GM12891 (cell line): Measurements from ENCODE around the gene GIMAP7.

Experiments used
- PAX5 ChIP-seq: IDR thresholded peaks from 2 replicates; pipeline ENCODE4 v1.6.1; 2011; ENCODE audit warnings: low read length, moderate library complexity, mild to moderate bottlenecking; ENCODE audit not compliant: insufficient read depth, severe bottlenecking
- POLR2A ChIP-seq: IDR thresholded peaks from 2 replicates; pipeline ENCODE4 v1.6.1; 2011; ENCODE audit warnings: low read depth, low read length, control low read depth
- POLR2AphosphoS5 ChIP-seq: IDR thresholded peaks from 2 replicates; pipeline ENCODE4 v1.6.1; 2011; ENCODE audit warnings: low read depth, low read length, control low read depth
- POU2F2 ChIP-seq: IDR thresholded peaks from 2 replicates; pipeline ENCODE4 v1.6.1; 2011; ENCODE audit warnings: low read depth, mild to moderate bottlenecking, control low read depth, low read length, moderate library complexity
- TAF1 ChIP-seq: IDR thresholded peaks from 2 replicates; pipeline ENCODE4 v1.6.1; 2011; ENCODE audit warnings: low read depth, low read length, control low read depth

- TF ChIP-seq POLR2A, result no peak
- no peak for TF ChIP-seq TAF1
- TF ChIP-seq POLR2AphosphoS5, result no peak
- TF ChIP-seq PAX5, result no peak
- TF ChIP-seq POU2F2, result no peak
Observed at GRCh38 chr7:150464962-150465361, 49.7 kb upstream of the GIMAP7 start.
